GM23248 (cell line): ENCODE data around the gene FGF22.

ENCODE experiments used
- EZH2 ChIP-seq: fragments of 200-600 bp; sonication (generic); IDR thresholded peaks from 2 replicates; pipeline ENCODE4 v1.6.1; 2018; ENCODE audit warnings: antibody characterized with exemption, mild to moderate bottlenecking; ENCODE audit not compliant: insufficient read depth, poor library complexity, severe bottlenecking
- EZH2phosphoT487 ChIP-seq: fragments of 200-600 bp; sonication (generic); IDR thresholded peaks from 2 replicates; pipeline ENCODE4 v1.6.1; 2018; ENCODE audit warnings: antibody characterized with exemption, moderate library complexity, mild to moderate bottlenecking, low read depth; ENCODE audit not compliant: insufficient read depth

- TF ChIP-seq EZH2 (no peak), EZH2phosphoT487 (no peak)
These were observed 19.4 kb upstream of the FGF22 start for GRCh38 chr19:620166-620862.
